HG03342 (cell line): ENCODE measurements around the gene INAVA.

Experiments used
- ATAC-seq: cut with Tn5 transposase; IDR thresholded peaks from one replicate; pipeline ENCODE4 v1.9.1; 2021; ENCODE audit warnings: mild to moderate bottlenecking, moderate library complexity; ENCODE audit not compliant: unreplicated experiment

The INAVA gene, protein sequence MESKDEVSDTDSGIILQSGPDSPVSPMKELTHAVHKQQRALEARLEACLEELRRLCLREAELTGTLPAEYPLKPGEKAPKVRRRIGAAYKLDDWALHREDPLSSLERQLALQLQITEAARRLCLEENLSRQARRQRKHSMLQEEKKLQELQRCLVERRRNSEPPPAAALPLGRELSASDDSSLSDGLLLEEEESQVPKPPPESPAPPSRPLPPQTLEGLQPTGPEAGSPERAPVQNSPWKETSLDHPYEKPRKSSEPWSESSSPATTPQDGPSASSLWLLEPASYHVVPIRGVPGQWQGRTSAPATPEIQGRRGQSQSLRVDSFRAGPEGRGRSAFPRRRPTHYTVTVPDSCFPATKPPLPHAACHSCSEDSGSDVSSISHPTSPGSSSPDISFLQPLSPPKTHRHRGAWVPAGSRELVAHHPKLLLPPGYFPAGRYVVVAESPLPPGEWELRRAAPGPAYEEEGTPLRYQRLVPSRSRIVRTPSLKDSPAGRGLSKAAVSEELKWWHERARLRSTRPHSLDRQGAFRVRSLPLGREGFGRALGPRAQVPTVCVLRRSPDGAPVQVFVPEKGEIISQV

DNA sequence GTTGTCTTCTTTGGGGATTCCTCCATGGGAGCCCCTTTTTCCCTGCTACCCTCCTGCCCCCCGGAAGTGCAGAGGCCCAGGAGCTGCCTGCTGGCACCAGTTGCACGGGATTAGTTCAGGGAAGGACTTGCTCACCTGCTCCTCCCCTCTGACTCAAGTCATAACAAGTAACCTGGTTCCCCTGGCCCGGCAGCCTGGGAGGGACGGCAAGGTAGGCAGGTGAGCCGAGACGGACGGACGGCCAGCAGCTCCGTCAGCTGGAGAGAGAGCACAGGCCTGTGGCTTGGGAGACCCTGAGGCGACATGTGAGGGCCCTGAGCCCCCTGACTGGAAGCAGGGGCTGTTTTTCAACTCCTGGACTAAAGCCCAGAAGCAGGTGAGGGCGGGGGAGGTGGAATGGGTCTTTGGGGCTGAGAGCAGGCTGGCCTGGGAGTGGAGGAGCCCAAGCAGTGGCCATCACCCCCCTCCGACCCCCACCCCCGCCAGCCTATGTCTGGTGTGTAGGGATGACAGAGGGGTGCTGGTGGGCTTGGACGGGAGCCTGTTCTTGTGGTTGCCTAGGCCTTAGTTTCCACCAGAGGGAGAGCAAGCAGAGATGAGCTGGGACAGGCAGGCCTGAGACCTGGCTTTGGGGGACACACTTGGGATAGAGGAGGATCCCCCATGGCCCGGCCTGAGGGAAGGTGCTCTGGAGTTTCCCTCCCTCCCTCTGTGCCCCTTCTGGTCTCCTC lies at the start of gene INAVA:
Gene INAVA, plus strand, starts transcription at position 189 of the 731 bp plus-strand sequence. CDS start 3,501 bp downstream, outside the sequence.
- no peak for ATAC-seq

GRCh38 chr1:200845360-200845759 lies 49.3 kb upstream of the INAVA start:
- no peak for ATAC-seq

- no peak for ATAC-seq
Measured at GRCh38 chr1:200846398-200846797, 48.3 kb upstream of the INAVA start.

GRCh38 chr1:200849430-200849829 lies 45.3 kb upstream of the INAVA start:
- no peak for ATAC-seq

GRCh38 chr1:200850554-200850953 lies 44.1 kb upstream of the INAVA start:
- ATAC-seq: no peak

DNA sequence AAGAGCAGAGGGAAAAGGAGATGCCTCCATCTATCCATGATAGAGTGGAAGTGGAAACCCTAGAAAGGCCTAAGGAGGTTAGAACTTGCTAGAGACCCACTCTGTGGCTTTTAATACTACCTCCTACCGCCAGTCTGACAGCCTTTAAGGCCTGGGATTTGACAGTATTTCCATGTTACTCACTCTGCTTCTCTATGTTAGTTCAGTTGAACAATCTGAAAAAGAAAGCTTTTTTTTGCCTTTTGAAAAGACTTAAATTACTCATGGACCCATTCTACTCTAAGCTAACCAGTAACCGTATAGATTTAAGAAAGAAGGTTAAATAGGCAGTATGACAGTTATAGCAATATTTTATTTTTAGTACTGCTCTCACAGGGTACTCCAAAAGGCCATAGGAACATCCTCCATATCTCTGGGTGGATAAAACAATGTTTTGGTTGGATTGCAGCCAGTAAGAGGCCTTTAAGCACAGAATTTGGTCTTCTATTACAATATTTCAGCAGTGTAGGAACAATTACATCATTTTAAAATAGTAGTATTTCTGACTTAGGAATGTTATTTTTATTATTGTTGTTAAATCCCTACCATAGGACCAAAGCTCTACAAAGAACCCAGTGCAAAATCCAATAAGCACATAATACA lies 37.9 kb upstream of the INAVA start:
- no peak for ATAC-seq

GRCh38 chr1:200857804-200858203 lies 36.9 kb upstream of the INAVA start:
- ATAC-seq: no peak

DNA sequence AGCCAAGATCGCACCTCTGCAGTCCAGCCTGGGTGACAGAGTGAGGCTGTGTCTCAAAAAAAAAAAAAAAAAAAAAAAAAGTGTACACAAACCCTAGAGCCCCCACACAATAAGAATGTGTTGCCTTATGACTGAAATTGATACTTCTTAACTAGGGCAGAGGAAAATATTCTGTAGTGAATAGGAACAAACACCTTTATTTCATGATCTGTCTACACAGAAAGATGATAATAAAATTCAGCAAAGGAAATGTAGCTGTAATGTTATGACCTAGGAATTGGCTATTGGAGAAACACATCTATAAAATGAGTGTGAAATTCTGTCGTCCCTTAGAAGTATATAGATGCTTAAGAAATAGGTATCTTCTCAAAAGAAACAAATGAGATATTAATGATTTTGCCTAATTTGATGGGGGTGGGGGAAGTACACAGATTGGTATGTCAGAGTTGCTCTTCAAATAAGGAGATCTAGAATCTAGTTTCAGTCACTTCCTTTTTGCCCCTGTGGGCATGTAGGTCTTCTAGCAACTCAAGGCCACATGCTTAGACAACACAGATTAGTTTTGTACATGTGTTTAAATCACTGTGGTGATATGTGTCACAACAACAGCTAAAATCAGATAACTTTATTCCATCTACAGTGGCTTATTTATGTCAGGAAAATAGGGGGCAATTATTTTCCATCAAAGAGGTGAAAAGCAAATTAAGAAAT lies 32.6 kb upstream of the INAVA start:
- no peak for ATAC-seq

- no peak for ATAC-seq
Measured at GRCh38 chr1:200862713-200863415, 31.8 kb upstream of the INAVA start.

DNA sequence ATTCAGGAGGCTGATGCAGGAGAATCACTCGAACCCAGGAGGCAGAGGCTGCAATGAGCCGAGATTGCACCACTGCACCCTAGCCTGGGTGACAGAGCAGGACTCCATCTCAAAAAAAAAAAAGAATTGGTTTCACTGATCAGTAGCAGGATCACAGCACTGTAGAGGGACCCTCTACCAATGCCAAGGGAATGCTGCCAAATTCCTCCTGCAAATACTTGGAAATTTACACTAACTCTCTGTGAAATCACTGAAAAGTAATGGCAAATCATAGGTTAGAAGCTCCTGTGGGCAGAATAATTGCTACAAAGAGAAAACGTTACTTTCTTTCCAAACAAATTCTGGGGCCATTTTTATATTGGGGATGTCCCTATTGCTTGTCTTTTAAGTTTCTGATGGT lies 28.6 kb upstream of the INAVA start:
- no peak for ATAC-seq

DNA sequence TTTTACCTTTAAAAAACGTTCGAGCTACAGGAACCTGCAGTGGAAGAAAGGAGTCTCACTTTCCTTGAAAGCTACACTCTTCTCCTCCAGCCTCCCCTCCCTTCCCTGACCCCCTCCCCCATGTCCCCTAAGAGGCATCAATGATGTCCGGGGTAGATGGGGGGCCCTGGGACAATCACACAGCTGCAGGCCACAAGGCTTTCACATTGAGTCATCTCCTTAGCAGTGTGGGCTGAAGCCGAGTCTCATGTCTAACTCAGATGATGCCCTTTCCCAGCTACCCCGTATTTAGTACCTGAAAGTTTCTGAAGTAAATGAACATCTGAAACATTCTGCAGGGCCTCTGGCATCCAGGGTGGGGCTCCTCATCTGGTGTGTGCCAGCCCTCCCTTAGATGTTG lies 28.2 kb upstream of the INAVA start:
- peak; percentile 87 for ATAC-seq

DNA sequence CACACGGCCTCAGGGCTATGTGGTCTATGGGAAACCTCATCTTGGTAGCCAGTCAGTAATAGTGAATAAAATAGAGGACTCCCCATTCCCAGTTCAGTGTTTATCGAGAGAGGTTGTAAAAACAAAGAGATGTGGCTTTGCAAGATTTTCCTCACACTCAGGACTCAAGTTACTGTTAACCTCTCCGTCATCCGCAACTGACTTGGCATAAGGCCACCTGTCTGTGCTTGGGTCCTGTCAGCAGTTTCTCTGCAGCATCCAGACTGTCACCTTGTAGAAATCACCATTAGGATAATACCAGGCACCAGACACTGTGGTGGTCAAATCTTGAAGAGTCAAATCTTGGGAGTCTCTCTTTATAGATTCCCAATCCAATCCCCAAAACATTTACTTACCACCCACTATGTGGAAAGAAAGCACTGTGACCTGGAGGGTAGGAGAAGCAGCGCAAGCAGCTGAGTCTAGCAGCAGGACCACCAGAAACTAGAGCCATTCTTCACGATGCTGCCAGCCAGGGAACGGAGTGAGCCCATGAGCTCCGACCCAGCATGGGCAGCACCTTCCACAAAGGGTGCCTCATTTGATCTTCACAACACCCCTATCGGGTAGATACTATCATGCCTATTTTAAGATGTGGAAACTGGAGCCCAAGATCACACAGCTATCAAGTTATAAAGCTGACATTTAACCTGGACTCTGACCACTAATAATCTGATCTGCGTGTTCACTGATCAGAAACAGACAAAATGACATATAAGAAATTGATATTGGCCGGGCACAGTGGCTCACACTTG lies 27.5 kb upstream of the INAVA start:
- ATAC-seq: peak; percentile 4

- ATAC-seq: no peak
Measured at GRCh38 chr1:200869376-200869752, 25.3 kb upstream of the INAVA start.

DNA sequence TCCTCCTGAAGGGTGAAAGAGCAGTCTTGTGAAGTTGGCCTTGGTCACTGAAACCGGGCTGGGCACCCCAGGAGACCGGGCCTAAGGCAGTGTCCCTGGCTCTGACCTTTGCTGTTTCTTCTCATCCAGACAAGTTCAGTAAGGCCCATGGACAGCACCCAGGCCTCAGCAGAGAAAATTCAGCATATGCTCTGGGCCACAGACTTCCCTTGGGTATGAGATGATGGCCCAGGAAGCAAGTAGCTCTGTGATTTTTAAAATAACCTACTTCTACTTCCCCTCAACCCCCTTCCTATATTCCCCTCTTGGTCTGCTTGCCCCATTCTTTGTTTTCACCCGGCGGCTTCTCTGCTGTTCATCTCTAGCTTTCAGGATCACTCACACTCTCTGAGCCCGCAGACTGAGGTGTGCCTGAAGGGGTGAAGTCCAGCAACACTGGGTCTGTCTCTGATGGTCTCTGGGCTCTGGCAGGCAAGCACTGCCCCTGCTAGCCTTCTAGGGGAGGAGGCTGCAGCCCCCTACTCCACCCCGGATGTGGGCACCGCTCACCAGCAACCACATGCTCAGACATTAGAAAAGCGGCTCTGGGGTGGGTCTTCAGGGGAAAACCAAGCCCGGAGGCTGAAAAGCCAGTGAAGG lies 24.8 kb upstream of the INAVA start:
- peak; percentile 43 for ATAC-seq

DNA sequence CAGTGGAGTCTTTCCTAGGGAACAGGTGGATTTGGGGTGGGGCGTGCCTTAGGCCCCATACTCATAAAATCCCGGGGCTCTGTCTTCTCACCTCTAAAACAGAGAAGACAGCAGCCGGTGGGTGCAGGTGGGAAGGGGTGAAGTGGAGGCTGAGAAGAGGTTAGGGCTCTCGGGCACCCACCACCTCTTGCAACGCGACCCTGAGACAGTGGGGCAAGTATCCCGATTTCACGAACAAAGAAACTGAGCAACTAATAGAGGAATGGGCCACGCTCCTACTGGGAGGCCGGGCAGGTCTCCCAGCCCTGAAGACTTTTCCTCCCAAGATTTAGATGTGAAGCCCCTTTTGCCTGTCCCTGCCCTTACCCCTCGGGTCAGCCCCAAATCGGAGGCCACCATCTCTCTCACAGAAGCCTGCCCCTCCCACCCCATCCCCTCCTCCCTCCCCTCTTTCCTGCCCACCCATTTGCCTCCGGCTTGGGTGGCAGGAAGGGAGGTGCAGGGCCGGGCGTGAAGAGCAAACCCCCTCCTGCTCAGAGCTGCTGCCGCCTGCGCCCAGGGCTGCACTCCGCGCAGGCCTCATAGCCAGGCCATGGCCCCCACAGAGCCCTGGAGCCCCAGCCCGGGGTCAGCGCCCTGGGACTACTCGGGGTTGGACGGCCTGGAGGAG lies 22.1 kb upstream of the INAVA start, which contains the start of gene GPR25:
Gene GPR25, plus strand, starts transcription at position 536 of the 670 bp plus-strand sequence. Its CDS starts 57 bp downstream, at position 593.
- ATAC-seq: no peak

DNA sequence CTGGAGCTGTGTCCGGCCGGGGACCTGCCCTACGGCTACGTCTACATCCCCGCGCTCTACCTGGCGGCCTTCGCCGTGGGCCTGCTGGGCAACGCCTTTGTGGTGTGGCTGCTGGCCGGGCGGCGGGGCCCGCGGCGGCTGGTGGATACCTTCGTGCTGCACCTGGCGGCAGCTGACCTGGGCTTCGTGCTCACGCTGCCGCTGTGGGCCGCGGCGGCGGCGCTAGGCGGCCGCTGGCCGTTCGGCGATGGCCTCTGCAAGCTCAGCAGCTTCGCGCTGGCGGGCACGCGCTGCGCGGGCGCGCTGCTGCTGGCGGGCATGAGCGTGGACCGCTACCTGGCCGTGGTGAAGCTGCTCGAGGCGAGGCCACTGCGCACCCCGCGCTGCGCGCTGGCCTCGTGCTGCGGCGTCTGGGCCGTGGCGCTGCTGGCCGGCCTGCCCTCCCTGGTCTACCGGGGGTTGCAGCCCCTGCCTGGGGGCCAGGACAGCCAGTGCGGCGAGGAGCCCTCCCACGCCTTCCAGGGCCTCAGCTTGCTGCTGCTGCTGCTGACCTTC lies 21.5 kb upstream of the INAVA start:
- ATAC-seq: no peak

DNA sequence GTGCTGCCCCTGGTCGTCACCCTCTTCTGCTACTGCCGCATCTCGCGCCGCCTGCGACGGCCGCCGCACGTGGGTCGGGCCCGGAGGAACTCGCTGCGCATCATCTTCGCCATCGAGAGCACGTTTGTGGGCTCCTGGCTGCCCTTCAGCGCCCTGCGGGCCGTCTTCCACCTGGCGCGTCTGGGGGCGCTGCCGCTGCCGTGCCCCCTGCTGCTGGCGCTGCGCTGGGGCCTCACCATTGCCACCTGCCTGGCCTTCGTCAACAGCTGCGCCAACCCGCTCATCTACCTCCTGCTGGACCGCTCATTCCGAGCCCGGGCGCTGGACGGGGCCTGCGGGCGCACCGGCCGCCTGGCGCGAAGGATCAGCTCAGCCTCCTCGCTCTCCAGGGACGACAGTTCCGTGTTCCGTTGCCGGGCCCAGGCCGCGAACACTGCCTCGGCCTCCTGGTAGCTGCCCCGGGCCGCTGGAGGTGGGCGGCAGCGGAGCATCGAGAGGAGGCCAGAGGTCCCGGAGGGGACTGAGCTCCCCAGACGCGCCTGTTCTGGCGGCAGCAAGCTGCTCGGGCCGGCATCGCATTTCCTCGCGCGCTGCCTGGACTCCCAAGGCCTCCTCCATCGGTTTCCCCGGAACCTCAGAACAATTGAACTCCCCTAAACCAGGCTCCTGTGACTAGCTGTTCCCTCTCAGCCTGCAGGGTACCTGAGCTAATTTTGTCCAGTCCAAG lies 20.9 kb upstream of the INAVA start:
- ATAC-seq: no peak
